ENCODE data around the gene CRYBA2.

- no peak for TF ChIP-seq CTCF (IDR thresholded peaks at IDR 0.05)
- TF ChIP-seq POLR2A (IDR thresholded peaks at IDR 0.05) = no peak
- TF ChIP-seq POLR2AphosphoS5 (IDR thresholded peaks at IDR 0.05) = no peak
- TF ChIP-seq EP300 (IDR thresholded peaks at IDR 0.05) = no peak
These were observed 7.7 kb downstream of the CRYBA2 start for GRCh38 chr2:218985325-218986091.
